A673 (cell line): ENCODE data around the gene B4GALT5.

Experiments used
- EZH2 ChIP-seq: fragments of 200-600 bp; sonication (generic); IDR thresholded peaks from 2 replicates; pipeline ENCODE4 v1.6.1; 2017; ENCODE audit warnings: borderline replicate concordance, low read depth, mild to moderate bottlenecking, mixed read lengths, antibody characterized with exemption, low read length; ENCODE audit not compliant: poor library complexity, severe bottlenecking
- TF ChIP-seq, protein P1 (sequence below): fragments of 300-800, 200-600 bp; sonication (generic); conservative IDR thresholded peaks from 2 replicates; pipeline ENCODE4 v1.5.1; 2017; ENCODE audit warnings: low read depth, mild to moderate bottlenecking, antibody characterized with exemption, low read length, moderate library complexity, mixed read lengths

DNA sequence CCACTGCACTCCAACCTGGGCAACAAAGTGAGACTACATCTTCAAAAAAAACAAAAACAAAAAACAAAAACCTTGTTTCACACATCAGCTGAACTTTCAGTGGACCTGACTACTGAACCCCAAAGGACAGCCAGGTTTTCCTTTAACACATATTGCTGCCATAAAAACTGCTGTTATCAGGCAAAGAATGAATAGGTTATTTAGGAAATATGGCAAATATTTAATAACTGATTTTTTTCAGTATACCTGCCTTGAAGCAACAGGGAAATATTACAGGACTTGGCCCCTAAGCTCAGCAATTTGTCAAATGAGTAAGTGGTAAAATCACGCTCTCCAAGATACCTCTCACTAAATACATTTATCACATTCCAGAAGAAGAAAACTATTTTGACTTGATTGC, 34.0 kb downstream of the B4GALT5 start:
- TF ChIP-seq, protein P1, sequence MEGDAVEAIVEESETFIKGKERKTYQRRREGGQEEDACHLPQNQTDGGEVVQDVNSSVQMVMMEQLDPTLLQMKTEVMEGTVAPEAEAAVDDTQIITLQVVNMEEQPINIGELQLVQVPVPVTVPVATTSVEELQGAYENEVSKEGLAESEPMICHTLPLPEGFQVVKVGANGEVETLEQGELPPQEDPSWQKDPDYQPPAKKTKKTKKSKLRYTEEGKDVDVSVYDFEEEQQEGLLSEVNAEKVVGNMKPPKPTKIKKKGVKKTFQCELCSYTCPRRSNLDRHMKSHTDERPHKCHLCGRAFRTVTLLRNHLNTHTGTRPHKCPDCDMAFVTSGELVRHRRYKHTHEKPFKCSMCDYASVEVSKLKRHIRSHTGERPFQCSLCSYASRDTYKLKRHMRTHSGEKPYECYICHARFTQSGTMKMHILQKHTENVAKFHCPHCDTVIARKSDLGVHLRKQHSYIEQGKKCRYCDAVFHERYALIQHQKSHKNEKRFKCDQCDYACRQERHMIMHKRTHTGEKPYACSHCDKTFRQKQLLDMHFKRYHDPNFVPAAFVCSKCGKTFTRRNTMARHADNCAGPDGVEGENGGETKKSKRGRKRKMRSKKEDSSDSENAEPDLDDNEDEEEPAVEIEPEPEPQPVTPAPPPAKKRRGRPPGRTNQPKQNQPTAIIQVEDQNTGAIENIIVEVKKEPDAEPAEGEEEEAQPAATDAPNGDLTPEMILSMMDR, result no peak
- TF ChIP-seq EZH2, result no peak
